ENCODE results near the gene ABL1.

Gene ABL1

DNA sequence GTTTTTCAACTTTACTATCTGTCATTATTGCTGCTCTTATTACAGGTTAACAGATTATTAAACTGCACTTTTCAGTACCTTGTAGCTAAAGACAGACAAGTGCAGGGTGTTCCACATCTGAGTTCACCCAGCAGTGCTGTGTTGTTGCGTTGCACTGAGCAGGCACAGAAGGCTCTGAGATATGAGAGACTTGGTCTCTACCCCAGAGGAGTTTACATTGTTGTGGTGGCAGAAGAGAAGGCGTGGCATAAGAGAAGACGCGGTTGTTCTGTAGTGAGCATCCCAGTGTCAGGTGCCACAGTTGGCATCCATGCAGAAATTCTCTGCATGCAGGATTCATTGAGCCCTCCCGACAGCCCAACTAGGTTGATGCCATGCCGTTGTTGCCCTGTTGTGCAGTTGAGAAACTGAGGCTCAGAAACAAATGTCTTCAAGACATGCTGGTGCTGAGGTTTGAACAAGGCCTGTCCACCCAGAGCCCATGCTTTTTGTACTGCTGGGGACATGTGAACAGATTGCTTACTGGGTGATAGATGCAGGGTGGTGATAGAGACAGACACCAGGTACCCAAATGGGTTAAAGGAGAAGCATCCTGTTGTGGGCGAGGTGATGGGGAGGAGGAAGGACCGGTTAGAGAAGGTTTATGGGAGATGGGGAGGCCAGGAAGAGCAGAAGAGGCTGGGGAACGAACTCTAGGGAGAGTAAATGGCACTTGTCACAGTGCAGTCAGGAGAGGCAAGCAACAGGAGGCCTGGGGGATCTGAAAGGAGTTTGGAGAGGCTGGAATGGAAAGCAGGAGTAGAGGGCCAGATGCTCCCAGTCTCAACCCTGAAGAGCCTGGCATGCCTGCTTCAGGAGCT is 8.2 kb downstream of the ABL1 start:
- TF ChIP-seq, protein P1, sequence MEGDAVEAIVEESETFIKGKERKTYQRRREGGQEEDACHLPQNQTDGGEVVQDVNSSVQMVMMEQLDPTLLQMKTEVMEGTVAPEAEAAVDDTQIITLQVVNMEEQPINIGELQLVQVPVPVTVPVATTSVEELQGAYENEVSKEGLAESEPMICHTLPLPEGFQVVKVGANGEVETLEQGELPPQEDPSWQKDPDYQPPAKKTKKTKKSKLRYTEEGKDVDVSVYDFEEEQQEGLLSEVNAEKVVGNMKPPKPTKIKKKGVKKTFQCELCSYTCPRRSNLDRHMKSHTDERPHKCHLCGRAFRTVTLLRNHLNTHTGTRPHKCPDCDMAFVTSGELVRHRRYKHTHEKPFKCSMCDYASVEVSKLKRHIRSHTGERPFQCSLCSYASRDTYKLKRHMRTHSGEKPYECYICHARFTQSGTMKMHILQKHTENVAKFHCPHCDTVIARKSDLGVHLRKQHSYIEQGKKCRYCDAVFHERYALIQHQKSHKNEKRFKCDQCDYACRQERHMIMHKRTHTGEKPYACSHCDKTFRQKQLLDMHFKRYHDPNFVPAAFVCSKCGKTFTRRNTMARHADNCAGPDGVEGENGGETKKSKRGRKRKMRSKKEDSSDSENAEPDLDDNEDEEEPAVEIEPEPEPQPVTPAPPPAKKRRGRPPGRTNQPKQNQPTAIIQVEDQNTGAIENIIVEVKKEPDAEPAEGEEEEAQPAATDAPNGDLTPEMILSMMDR (IDR thresholded peaks at IDR 0.05): no peak

DNA sequence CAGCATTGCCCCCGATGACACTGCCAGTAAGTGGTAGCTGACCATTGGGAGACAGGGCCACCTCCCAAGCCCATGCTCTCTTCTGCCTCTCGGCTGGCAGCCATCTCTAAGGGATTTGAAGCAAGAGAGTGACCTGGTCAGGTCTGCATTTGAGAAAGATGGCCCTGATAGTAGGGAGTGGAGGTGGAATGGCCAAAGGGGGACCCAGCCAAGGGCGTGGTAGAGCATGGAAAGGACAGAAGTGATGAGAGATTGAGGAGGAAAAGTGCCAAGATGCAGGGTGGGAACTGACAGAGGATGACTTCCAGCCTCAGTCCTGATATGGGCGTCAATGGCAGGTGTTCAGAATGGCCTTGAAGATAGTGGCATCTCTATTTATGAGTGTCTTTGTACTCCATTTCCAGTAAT is 9.0 kb downstream of the ABL1 start:
- TF ChIP-seq, protein P1 (IDR thresholded peaks at IDR 0.05): no peak

DNA sequence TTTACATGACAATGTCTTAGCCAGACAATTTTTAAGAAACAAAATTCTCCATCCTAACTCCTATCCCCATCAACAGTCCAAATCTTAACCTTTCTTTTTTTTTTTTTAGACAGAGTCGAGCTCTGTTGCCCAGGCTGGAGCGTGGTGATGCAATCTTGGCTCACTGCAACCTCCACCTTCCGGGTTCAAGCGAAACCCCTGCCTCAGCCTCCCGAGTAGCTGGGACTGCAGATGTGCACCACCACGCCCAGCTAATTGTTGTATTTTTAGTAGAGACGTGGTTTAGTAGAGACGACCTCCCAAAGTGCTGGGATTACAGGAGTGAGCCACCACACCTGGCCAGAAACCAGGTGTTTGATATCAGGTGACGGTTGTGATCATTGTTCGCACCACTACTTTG is 10.2 kb downstream of the ABL1 start:
- TF ChIP-seq, protein P1 (IDR thresholded peaks at IDR 0.05): no peak

DNA sequence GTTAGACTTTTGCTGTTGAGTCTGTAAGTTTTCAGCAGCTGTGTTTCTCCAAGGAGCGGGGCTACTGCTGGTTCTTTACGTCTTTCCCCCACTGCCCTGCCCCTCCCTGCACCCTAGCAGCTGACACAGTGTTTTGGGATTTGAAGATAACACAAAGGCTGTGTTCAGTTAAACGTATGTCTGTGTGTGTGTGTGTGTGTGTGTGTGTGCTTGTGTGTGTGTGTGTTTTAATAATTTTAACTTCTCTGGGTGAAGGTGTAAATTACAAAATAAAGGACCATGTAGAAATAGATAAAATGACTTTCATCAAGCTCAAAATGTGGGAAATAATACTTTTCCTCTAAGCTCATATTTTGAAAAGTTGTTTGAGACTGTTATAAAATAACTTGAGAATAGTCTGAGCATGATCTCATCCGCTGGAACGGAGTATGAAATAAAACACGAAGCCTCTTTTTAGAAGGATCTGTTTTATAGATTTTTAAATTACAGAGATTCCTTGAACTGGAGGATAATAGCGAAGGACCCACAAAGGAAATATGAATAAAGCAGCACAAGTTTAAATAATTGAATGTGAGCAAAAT is 10.9 kb downstream of the ABL1 start:
- TF ChIP-seq, protein P1 (IDR thresholded peaks at IDR 0.05): no peak

DNA sequence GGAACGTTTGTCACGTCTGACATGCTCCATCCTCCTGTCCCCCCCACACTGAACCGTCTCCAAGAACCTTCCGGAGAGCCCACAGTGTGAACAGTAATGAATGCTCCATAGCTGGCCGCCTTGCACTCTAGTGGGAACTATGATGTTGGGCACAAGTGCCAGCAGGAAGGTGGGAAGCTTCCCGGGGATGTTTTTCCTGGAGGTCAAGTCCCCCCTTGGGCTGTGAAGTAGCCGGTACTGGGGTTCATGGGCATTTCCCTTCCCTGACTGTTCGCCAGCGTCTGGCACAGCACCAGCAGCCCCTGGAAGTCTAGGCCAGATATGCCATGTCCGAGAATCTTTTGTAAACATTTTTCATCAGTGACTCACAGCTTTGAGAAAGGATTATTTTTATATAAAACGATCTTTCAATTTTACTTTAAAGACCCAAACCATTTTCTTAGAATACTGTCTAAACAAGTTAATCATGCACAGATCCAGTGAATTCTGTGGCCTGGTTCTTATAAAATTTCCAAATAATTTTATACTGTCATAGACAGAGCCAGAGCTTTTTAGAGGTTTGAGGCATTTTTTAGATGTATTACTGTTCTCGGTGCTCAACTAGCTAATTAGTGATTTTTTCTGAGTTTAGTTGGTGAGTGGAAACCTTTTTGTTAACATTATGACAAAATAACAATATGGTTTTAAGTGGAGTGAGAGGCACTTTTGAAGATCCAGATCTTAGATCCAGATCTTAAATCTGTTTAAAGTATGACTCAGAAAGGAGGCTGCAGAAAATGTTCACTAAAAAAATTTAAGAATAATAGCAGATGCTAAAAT is 11.6 kb downstream of the ABL1 start:
- TF ChIP-seq, protein P1 (IDR thresholded peaks at IDR 0.05): no peak

DNA sequence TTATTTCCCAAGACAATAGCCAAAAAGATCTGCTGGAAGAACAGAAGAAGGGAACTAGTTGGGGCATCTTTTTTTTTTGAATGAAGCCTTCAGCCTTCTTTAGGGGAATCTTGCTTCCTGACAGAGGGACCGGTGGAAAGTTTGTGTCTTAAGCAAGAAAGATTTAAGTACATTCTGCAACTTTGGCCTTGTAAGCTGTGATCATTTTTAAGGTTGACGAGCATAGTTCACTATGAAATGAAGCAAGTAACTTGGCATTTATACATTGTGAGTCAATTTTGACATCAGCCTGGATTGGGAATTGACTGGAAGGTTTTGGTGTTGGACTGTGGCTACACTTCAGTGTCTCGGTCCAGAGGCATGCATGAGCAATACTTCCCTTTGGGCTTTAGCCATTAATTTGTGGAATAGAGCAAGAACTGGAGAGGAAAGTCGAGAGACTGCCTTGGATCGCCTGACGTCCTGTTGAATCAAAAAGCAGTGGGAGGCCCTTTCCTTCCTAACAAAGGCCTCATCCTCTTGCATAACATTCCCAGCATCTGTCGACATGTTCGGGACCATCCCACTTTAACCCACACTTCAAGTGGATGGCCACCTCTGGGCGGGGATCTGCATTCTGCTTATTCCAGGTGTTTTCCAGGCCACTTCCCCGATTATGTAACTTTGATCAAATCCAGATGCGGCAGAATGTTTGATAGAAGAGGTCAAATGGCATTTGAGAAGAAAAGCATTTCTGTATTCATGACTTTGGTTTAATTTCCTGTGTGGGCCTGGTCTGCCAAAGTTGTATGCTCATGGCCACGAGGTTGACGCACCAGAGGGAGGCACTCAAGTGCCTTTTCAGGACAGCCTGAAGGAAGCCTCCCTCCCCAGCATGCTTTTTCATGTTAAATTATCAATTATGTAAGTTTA is 12.5 kb downstream of the ABL1 start:
- TF ChIP-seq, protein P1 (IDR thresholded peaks at IDR 0.05): no peak

DNA sequence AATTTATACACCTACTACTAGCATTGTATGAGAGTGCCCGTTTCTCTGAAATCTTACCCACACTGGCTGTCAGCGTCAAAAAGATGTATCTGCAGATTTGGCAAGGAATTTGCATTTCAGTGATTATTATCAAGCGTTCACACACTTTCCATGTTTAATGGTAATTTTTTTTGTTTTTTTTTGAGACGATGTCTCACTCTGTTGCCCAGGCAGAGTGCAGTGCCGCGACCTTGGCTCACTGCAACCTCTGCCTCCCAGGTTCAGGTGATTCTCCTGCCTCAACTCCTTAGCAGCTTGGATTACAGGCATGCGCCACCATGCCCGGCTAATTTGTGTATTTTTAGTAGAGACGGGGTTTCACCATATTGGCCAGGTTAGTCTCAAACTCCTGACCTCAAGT is 14.3 kb downstream of the ABL1 start:
- TF ChIP-seq, protein P1 (IDR thresholded peaks at IDR 0.05): no peak
